BLaER1 (cell line): ENCODE results near the gene EXOC6B.

Source experiments
- H3K27ac ChIP-seq: shearing (Covaris generic); formaldehyde crosslinking; 2 replicates; pipeline ENCODE4 v1.8.1; 2022
- H3K27me3 ChIP-seq: shearing (Covaris generic); formaldehyde crosslinking; 2 replicates; pipeline ENCODE4 v1.8.1; 2022
- H3K36me3 ChIP-seq: shearing (Covaris generic); formaldehyde crosslinking; 2 replicates; pipeline ENCODE4 v1.8.1; 2022
- H3K4me1 ChIP-seq: shearing (Covaris generic); formaldehyde crosslinking; 2 replicates; pipeline ENCODE4 v1.8.1; 2022
- H3K4me2 ChIP-seq: shearing (Covaris generic); formaldehyde crosslinking; 2 replicates; pipeline ENCODE4 v1.8.1; 2022
- H3K4me3 ChIP-seq: shearing (Covaris generic); formaldehyde crosslinking; 2 replicates; pipeline ENCODE4 v1.8.1; 2022
- H3K9ac ChIP-seq: shearing (Covaris generic); formaldehyde crosslinking; 2 replicates; pipeline ENCODE4 v1.8.1; 2022
- H3K9me3 ChIP-seq: shearing (Covaris generic); formaldehyde crosslinking; 2 replicates; pipeline ENCODE4 v1.8.1; 2022
- H4K20me1 ChIP-seq: shearing (Covaris generic); formaldehyde crosslinking; 2 replicates; pipeline ENCODE4 v1.8.1; 2022
- Cebpa-rat ChIP-seq: shearing (Covaris generic); IDR thresholded peaks from 2 replicates; pipeline ENCODE4 v1.8.1; 2022

Gene EXOC6B

DNA sequence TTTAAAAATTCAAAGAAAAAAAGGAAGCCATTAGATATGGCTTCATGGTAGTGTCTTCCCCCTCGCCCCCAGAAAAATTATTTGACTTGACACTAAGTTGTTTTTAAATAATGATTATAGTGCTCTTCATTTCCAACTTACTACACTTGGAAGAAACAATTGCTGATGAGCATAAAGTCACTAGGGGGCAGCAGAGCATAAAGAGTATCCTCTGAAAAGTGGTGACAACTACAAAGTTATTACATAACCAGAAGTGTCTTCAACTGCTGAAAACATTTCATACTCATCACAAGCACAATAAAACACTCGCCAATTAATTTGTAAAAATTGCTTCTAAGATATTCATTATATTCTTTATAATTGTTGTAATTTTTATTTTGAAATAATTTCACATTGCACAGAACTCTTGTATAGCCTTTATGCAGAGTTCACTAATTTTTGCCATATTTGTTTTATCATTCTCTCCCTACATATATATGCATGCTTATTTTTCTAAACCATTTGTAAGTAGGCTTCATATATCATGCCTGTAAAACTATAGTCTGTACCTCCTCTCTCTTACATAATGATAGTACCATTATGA, 54.9 kb downstream of the EXOC6B start:
- Histone ChIP-seq H4K20me1 (peaks cover 7% of the 10 kb centered on the region; the same call in 1 of the 2 replicates), H3K36me3 (no peaks in the 10 kb centered on the region), H3K9ac (no peak overlapping the region), H3K4me1 (no peaks in the 10 kb centered on the region), H3K27ac (no peak overlapping the region), H3K9me3 (no peaks in the 10 kb centered on the region), H3K4me3 (no peak overlapping the region), H3K27me3 (no peaks in the 10 kb centered on the region), H3K4me2 (no peak overlapping the region)
- TF ChIP-seq Cebpa-rat = no peak; the same call in 1 of the 2 replicates

DNA sequence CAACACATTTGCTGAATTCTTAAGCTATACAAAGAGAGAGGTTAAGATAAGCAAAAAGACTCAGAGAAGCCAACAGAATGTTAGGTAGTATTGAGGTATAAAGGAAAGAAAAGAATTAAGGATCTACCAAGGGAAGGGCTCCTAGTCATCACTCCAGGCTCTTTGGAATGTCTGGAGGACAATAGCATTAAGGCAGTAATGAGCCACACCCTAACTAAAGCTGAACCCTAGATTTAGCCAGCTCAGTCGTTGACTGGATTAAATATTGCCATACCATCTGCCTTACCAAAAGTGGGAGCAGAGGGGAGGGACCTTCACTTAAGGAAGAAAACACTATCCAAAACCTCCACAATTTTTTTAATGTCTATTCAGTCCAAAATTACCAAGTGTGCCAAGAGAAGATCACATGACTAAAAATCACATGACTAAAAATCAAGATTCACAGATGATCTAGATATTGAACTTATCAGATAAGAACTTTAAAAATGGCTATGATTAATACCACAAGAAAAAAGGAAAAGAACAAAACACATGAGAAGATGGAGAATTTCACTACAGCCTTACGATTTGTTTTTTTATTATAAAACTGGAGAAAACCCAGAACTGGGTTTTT, 59.7 kb downstream of the EXOC6B start:
- no peak overlapping the region for H3K27ac ChIP-seq
- H4K20me1 ChIP-seq = no peaks in the 10 kb centered on the region
- no peaks in the 10 kb centered on the region for H3K36me3 ChIP-seq
- no peaks in the 10 kb centered on the region for H3K27me3 ChIP-seq
- H3K9ac ChIP-seq = no peak overlapping the region
- H3K4me1 ChIP-seq = no peaks in the 10 kb centered on the region
- peaks cover 28% of the 10 kb centered on the region for H3K9me3 ChIP-seq
- no peak overlapping the region for H3K4me3 ChIP-seq
- H3K4me2 ChIP-seq = no peak overlapping the region
- TF ChIP-seq Cebpa-rat = no peak

DNA sequence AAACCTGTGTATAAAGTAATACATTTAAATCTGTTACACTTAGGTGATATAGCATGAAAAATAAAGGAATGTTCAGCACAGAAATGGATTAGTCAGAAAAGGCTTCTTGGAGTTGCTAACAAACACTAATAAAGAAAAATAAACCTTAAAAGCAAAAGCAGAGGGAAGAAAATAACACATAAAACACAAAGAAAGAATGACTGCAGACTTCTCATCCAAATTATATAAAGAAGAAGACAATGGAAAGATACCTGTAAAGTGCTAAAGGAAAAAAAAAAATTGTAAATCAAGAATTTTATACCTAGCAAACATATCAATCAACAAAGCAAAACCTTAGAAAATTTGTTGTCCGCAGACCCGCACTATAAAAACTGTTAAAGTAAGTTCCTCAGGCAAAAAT, 63.6 kb downstream of the EXOC6B start:
- peaks cover 34% of the 10 kb centered on the region for H3K9me3 ChIP-seq
- H3K4me1 ChIP-seq = no peaks in the 10 kb centered on the region
- no peaks in the 10 kb centered on the region for H3K36me3 ChIP-seq
- TF ChIP-seq Cebpa-rat = no peak
- no peak overlapping the region for H3K9ac ChIP-seq
- no peak overlapping the region for H3K4me2 ChIP-seq
- no peaks in the 10 kb centered on the region for H4K20me1 ChIP-seq
- H3K4me3 ChIP-seq = no peak overlapping the region
- H3K27ac ChIP-seq = no peak overlapping the region
- no peaks in the 10 kb centered on the region for H3K27me3 ChIP-seq

DNA sequence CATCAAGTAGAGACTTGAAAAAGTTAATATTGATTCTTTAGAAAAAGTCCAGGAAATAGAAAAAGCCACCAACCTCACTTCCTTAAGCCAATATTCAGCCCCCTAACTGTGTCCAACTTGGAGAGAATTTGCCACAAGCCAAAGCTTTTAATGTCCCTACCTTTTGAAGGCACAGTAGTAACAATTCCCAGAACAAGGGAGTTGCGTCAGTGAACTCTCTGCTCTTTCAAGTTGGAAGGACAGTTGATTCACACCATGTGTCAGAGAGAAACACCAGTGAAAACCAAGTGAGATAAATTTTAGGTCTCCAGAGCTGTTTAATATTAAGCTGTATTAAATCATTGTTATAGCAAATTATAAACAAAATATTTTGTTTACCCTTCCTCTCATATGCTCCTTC, 66.1 kb downstream of the EXOC6B start:
- H3K27me3 ChIP-seq = no peaks in the 10 kb centered on the region
- no peaks in the 10 kb centered on the region for H3K36me3 ChIP-seq
- H3K27ac ChIP-seq = no peak overlapping the region
- H3K4me1 ChIP-seq = no peaks in the 10 kb centered on the region
- no peak for TF ChIP-seq Cebpa-rat
- no peak overlapping the region for H3K9ac ChIP-seq
- peaks cover 34% of the 10 kb centered on the region for H3K9me3 ChIP-seq
- no peaks in the 10 kb centered on the region for H4K20me1 ChIP-seq
- no peak overlapping the region for H3K4me2 ChIP-seq
- no peak overlapping the region for H3K4me3 ChIP-seq

DNA sequence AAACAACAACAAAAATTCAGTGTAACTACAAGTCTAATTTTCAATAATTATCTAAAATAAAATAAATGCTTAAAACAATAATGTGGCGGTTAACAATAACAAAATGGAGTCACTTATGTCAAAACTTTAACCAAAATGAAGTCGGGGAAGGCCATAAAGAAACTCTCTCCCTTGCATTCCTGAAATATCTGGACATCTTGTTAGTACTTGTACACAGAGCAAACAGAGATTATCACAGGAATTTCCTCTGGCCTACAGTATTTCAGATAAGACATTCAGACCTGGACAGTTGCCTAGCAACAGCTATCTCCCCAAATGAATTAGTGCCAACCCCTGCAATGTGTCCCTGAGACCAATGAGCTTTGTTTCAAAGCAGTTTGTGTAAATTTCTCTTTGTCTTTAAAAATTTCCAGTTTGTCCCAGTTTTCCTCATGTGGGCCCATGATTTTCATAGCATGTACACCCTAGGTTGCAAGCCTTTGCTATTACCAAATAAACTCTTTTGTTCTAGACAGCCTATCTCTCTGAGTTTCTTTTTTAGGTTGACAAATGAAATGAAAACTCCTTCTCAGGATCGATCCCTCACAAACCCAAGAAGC, 68.6 kb downstream of the EXOC6B start:
- H3K9me3 ChIP-seq = peaks cover 16% of the 10 kb centered on the region
- H3K27me3 ChIP-seq = no peaks in the 10 kb centered on the region
- H3K4me2 ChIP-seq = no peak overlapping the region
- no peaks in the 10 kb centered on the region for H4K20me1 ChIP-seq
- no peak overlapping the region for H3K9ac ChIP-seq
- H3K4me1 ChIP-seq = no peaks in the 10 kb centered on the region
- H3K4me3 ChIP-seq = no peak overlapping the region
- H3K36me3 ChIP-seq = no peaks in the 10 kb centered on the region
- TF ChIP-seq Cebpa-rat = no peak
- no peak overlapping the region for H3K27ac ChIP-seq

DNA sequence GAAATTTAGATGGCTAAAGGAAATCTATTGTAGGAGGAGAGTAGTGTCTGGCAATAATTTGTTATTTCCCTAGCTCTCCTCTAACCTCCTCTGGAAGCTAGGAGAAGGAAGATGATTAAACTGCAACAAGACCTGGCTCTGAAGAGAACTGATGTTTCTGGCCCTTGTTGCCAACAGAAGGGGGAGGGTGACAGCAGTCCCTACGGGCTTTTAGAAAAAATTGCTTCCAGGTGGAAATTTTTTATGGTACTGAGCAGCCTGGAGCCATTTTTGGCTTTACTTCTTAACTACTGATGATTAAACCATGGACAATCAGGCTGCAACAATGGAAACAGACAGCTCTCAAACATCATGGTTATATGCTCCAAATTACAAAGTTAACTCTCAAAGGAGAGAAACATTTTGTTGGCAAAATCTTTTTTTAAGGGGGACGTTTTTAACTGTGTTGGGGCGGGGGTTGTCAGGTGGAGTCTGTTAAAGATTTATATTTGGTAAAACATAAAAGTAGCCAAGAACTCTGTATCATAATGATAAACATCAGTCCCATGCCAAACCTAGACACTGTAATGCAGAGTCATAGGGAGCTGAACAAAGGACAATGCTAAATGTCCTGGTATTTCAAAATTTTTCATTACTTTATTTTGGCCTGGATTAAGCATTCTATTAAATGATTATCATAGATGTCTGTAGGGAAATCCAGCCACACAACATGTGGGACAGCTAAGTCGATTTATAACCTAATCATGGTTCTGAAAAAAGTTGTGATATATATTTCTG, 70.0 kb downstream of the EXOC6B start:
- Histone ChIP-seq H3K27me3 (no peaks in the 10 kb centered on the region), H3K9me3 (peaks cover 3% of the 10 kb centered on the region), H3K4me1 (no peaks in the 10 kb centered on the region), H4K20me1 (no peaks in the 10 kb centered on the region), H3K27ac (no peak overlapping the region), H3K4me3 (no peak overlapping the region), H3K9ac (no peak overlapping the region), H3K36me3 (no peaks in the 10 kb centered on the region), H3K4me2 (no peak overlapping the region)
- no peak for TF ChIP-seq Cebpa-rat

DNA sequence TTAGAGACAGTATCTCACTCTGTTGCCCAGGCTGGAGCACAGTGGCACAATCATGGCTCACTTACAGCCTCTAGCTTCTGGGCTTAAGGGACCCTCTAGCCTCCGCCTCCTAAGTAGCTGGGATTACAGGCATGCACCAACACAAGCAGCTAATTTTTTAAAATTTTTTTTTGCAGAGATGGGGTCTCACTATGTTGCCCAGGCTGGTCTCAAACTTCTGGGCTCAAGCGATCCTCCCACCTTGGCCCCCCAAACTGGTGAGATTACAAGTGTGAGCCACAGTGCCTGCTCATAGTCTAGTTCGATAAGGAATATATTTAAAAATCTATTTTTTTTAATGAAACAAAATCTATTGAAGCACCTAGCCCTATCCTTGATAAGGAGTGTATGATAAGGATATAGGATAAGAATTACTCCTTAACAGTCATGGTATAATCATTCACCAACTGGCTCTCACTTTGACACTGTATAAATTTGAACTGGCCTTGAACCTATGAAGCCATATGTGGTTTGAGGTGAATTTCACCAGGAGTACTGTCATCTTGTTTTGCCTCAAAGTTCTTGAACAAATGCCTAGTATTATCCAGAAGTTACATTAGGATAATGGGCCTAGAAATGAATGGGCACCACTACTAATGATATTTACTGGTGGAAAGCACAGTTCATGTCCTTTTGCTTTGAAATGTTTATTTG, 71.1 kb downstream of the EXOC6B start:
- no peak overlapping the region for H3K27ac ChIP-seq
- no peak overlapping the region for H3K4me2 ChIP-seq

DNA sequence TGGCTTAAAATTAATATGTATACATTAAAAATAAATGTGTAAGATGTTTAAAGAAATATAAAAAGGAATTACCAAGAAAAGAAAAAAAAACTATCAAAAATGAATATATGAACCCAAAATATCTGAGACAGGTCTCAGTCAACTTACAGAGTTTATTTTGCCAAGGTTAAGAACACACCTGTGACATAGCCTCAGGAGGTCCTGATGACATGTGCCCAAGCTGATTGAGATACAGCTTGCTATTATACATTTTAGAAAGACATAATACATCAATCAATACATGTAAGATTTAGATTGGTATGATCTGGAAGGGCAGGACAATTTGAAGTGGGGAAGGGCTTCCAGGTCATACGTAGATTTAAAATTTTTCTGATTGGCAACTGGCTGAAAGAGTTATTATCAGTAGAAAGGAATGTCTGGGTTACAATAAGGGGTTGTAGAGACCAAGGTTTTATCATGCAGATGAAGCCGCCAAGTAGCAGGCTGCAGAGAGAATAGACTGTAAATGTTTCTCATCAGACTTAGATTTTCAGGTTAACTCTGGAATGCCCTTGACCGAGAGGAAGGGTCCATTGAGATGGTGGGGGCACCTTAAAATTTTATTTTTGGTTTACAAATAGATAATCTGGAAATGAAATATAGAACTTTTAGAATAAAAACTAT, 74.7 kb downstream of the EXOC6B start:
- no peaks in the 10 kb centered on the region for H4K20me1 ChIP-seq
- H3K27ac ChIP-seq = no peak overlapping the region

More for the DNA sequence above, 71.1 kb downstream of the EXOC6B start:
- no peaks in the 10 kb centered on the region for H3K4me1 ChIP-seq
- no peaks in the 10 kb centered on the region for H4K20me1 ChIP-seq
- H3K4me3 ChIP-seq = no peak overlapping the region
- H3K9me3 ChIP-seq = no peaks in the 10 kb centered on the region
- H3K9ac ChIP-seq = no peak overlapping the region
- TF ChIP-seq Cebpa-rat = no peak
- no peaks in the 10 kb centered on the region for H3K27me3 ChIP-seq
- no peaks in the 10 kb centered on the region for H3K36me3 ChIP-seq

DNA sequence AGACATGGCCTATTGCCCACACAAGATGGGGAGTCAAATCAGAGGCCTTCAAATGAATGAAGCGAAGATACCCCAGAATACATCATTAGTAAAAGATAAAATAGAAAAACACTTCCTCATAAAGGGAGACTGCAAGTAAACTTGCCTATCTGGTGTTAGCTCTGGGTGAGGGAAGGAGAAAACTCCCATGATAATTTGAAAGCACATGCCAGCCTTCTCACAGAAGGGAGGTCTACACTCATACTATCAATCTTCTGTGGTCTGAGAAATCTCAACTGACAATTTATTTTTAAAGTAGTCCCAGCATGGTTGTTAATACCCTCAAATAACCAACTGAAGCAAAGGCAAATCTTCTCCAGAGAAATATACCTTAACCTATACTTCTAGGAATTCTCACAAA, 75.4 kb downstream of the EXOC6B start:
- Histone ChIP-seq H3K4me3 (no peak overlapping the region), H3K27me3 (no peaks in the 10 kb centered on the region), H3K36me3 (no peaks in the 10 kb centered on the region), H3K9ac (no peak overlapping the region), H3K4me1 (no peaks in the 10 kb centered on the region), H4K20me1 (no peaks in the 10 kb centered on the region), H3K9me3 (no peaks in the 10 kb centered on the region), H3K27ac (no peak overlapping the region), H3K4me2 (no peak overlapping the region)
- TF ChIP-seq Cebpa-rat = no peak

More for the DNA sequence above, 74.7 kb downstream of the EXOC6B start:
- H3K4me3 ChIP-seq = no peak overlapping the region
- no peaks in the 10 kb centered on the region for H3K36me3 ChIP-seq
- H3K4me1 ChIP-seq = no peaks in the 10 kb centered on the region
- TF ChIP-seq Cebpa-rat = no peak
- H3K27me3 ChIP-seq = no peaks in the 10 kb centered on the region
- H3K9me3 ChIP-seq = no peaks in the 10 kb centered on the region
- H3K9ac ChIP-seq = no peak overlapping the region
- no peak overlapping the region for H3K4me2 ChIP-seq
